ENCODE results near the gene ST6GALNAC1.

GRCh38 chr17:76672892-76673291 is 29.3 kb upstream of the ST6GALNAC1 start:
- TF ChIP-seq CTCF (conservative IDR thresholded peaks at IDR 0.05; ENCODE audit: low read depth, low read length) (no peak), CHD1 (IDR thresholded peaks at IDR 0.05; ENCODE audit: low read depth, low read length) (no peak), ELK1 (IDR thresholded peaks at IDR 0.05; ENCODE audit: borderline replicate concordance, low read depth, low read length) (no peak), POLR2A (IDR thresholded peaks at IDR 0.05; ENCODE audit: low read depth, low read length) (no peak), RFX5 (IDR thresholded peaks at IDR 0.05; ENCODE audit: low read depth, low read length) (no peak), MXI1 (IDR thresholded peaks at IDR 0.05; ENCODE audit: borderline replicate concordance, low read depth, low read length) (no peak), MAZ (IDR thresholded peaks at IDR 0.05; ENCODE audit: borderline replicate concordance, low read depth, low read length) (no peak), RCOR1 (IDR thresholded peaks at IDR 0.05; ENCODE audit: insufficient replicate concordance, low read length) (no peak), SMC3 (IDR thresholded peaks at IDR 0.05; ENCODE audit: low read depth, low read length) (no peak), FOS (IDR thresholded peaks at IDR 0.05; ENCODE audit: low read depth, low read length) (no peak), USF2 (IDR thresholded peaks at IDR 0.05; ENCODE audit: low read depth, low read length) (no peak), BHLHE40 (IDR thresholded peaks at IDR 0.05; ENCODE audit: low read depth, low read length) (no peak)
